Ectodermal cell (in vitro differentiated cells): ENCODE data around the gene ASIC4.

ENCODE experiments used
- H3K27ac ChIP-seq: 2 replicates; pipeline ENCODE4 v1.7.0; 2013; ENCODE audit warnings: mild to moderate bottlenecking, low read depth, low read length; ENCODE audit not compliant: insufficient read depth, poor library complexity, severe bottlenecking
- H3K27me3 ChIP-seq: 2 replicates; pipeline ENCODE4 v1.7.0; 2013; ENCODE audit warnings: mild to moderate bottlenecking, low read length; ENCODE audit not compliant: insufficient read depth, control insufficient read depth, poor library complexity, severe bottlenecking
- H3K36me3 ChIP-seq: one replicate; pipeline ENCODE4 v1.7.0; 2013; ENCODE audit warnings: low read length; ENCODE audit not compliant: control insufficient read depth, insufficient read depth
- H3K4me1 ChIP-seq: one replicate; pipeline ENCODE4 v1.7.0; 2013; ENCODE audit warnings: low read length; ENCODE audit not compliant: control insufficient read depth, insufficient read depth
- H3K4me3 ChIP-seq: 2 replicates; pipeline ENCODE4 v1.7.0; 2013; ENCODE audit warnings: low read depth, low read length, control low read depth; ENCODE audit not compliant: insufficient read depth
- H3K9me3 ChIP-seq: 2 replicates; pipeline ENCODE4 v1.7.0; 2013; ENCODE audit warnings: mild to moderate bottlenecking, low read length, moderate library complexity; ENCODE audit not compliant: control insufficient read depth
- WGBS, 2 experiments: methylation state at CpG; one replicate each; pipeline ENCODE4 v1.1.7; 2013; ENCODE audit warnings: missing lambda C conversion rate in 2 of 2; 5-methylcytosine and 5-hydroxymethylcytosine counted together

Gene ASIC4

DNA sequence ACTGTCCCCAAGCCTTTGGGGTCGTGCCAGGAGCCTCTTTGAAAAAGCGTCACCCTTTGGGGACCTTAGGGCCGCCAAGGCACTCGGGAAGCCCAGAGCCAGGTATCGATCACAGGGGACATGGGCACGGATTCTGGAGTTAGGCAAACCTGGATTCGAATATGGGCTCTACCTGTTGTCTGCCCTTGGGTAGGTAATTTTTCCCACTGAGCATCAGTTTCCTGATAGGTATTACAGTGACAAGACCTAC is 38.8 kb downstream of the ASIC4 start:
- Histone ChIP-seq H3K36me3 (no peaks in the 10 kb centered on the region), H3K27ac (no peak overlapping the region), H3K4me3 (peak overlapping the region; percentile 73), H3K4me1 (peaks cover 14% of the 10 kb centered on the region), H3K27me3 (peaks cover 39% of the 10 kb centered on the region), H3K9me3 (no peaks in the 10 kb centered on the region)
- 54% methylated on average over 7 of the region's 7 CpGs for WGBS, 2 experiments

DNA sequence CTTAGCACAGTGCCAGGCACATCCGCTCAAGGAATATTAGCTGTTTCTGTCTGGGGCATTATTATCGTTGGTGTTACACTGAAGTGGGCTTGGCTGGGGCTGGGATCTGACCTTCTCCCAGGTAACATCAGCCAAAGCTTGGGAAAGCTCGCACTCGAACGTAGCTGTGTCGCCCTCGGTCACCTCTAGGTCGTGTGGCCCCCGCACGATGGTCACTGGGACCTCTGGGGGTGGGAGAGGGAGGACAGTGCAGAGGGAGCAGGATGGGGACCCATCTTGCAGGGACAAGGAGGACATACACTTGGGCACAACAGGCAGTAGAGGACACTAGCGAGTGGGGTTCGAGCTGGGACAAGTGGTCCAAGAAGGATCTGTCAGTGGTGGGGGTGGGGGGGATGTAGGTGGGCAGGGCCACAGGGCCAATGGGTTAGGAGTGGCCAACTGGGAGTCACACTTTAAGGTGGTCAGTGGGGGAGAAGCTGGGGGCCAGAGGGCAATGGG is 39.2 kb downstream of the ASIC4 start:
- Histone ChIP-seq H3K36me3 (no peaks in the 10 kb centered on the region), H3K4me3 (no peak overlapping the region), H3K4me1 (peaks cover 14% of the 10 kb centered on the region), H3K27me3 (peaks cover 39% of the 10 kb centered on the region), H3K9me3 (no peaks in the 10 kb centered on the region), H3K27ac (no peak overlapping the region)
- WGBS, 2 experiments: 82 to 85% methylated on average over 12 of the region's 12 CpGs

DNA sequence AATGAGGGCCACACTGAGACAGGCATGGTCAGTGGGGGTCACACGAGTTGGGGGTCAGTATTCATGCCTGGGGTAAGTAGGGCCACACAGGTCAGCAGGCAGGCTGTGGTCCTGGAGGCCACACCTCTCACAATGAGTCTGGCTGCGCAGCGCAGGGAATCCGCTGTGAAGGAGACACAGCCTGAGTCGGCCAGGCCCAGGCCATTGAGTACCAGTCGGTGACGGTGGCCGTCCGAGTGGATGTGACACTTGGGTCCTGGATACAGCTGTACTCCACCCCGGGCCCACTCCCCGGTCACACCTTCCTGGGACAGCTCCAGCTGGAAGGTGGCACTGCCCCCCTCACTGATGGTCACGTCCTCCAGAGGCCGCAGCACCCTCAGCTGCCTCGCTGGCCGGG is 40.1 kb downstream of the ASIC4 start:
- Histone ChIP-seq H3K4me3 (no peak overlapping the region), H3K9me3 (no peaks in the 10 kb centered on the region), H3K4me1 (peaks cover 14% of the 10 kb centered on the region), H3K27ac (no peak overlapping the region), H3K27me3 (peaks cover 39% of the 10 kb centered on the region), H3K36me3 (no peaks in the 10 kb centered on the region)
- 90 to 92% methylated on average over 15 of the region's 15 CpGs for WGBS, 2 experiments

DNA sequence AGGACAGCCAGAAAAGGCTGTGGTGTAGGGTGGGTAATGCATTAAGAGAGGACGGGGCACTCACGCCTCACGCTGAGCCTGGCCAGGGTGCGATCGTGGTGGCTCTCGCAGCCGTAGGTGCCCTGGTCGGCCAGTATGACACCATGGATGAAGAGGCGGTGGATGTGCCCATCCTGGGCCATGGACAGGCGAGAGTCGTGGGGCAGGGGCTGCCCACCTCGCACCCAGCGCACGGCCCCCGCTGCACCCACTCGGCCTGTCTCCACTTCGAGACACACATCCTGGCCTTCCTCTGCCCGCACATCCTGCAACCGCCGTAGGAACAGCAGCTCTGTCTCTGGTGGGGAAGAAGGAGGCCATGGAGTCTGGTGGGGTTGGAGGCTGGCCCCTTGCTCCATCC is 41.7 kb downstream of the ASIC4 start:
- 95% methylated on average over 20 of the region's 20 CpGs for WGBS, 2 experiments
- Histone ChIP-seq H3K9me3 (no peaks in the 10 kb centered on the region), H3K4me3 (no peak overlapping the region), H3K27me3 (peaks cover 31% of the 10 kb centered on the region), H3K27ac (no peak overlapping the region), H3K36me3 (no peaks in the 10 kb centered on the region), H3K4me1 (peaks cover 12% of the 10 kb centered on the region)

DNA sequence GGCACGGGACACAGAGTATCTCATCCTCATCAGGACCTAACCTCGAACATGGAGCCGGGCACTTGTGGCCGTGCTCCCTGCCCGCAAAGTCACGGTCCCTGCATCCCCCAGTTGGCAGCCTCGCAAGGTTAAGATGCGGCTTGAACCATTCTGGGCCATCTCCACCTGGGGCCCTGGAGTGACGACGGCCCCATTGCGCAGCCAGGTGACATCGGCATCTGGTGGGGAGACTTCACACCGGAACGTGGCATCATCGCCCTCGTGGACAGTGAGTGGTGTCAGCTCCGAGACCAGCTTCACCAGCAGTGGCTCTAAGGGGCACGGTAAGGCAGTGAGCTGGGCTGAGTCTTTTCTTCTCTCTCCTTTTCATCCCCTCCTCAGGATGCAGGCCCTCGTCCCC is 42.1 kb downstream of the ASIC4 start:
- Histone ChIP-seq H3K4me1 (peaks cover 8% of the 10 kb centered on the region), H3K36me3 (no peaks in the 10 kb centered on the region), H3K9me3 (no peaks in the 10 kb centered on the region), H3K27ac (no peak overlapping the region), H3K27me3 (peaks cover 26% of the 10 kb centered on the region), H3K4me3 (no peak overlapping the region)
- WGBS, 2 experiments: 95% methylated on average over 19 of the region's 19 CpGs

DNA sequence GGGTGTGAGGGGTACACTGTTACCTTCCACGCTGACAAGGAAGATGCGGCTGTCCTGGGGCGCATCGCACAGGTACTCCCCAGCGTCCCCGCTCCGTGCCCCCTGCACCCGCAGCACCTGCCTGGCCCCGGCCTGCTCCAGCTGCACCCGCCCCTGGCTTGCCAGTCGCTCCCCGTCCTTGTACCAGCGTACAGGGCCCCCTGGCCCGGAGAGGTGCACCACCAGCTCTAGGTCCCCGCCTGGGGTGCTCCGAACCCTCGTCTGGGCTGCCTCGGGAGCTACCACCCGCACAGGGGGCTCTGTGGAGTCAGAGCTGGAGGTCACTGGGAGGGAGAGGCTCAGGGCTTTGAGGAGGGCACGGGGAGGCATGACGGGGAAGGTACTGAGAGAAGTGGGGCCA is 43.0 kb downstream of the ASIC4 start:
- H3K27ac ChIP-seq: no peak overlapping the region
- peaks cover 6% of the 10 kb centered on the region for H3K4me1 ChIP-seq
- 94 to 95% methylated on average over 21 of the region's 21 CpGs for WGBS, 2 experiments
- no peaks in the 10 kb centered on the region for H3K9me3 ChIP-seq
- no peak overlapping the region for H3K4me3 ChIP-seq
- no peaks in the 10 kb centered on the region for H3K36me3 ChIP-seq
- peaks cover 18% of the 10 kb centered on the region for H3K27me3 ChIP-seq

DNA sequence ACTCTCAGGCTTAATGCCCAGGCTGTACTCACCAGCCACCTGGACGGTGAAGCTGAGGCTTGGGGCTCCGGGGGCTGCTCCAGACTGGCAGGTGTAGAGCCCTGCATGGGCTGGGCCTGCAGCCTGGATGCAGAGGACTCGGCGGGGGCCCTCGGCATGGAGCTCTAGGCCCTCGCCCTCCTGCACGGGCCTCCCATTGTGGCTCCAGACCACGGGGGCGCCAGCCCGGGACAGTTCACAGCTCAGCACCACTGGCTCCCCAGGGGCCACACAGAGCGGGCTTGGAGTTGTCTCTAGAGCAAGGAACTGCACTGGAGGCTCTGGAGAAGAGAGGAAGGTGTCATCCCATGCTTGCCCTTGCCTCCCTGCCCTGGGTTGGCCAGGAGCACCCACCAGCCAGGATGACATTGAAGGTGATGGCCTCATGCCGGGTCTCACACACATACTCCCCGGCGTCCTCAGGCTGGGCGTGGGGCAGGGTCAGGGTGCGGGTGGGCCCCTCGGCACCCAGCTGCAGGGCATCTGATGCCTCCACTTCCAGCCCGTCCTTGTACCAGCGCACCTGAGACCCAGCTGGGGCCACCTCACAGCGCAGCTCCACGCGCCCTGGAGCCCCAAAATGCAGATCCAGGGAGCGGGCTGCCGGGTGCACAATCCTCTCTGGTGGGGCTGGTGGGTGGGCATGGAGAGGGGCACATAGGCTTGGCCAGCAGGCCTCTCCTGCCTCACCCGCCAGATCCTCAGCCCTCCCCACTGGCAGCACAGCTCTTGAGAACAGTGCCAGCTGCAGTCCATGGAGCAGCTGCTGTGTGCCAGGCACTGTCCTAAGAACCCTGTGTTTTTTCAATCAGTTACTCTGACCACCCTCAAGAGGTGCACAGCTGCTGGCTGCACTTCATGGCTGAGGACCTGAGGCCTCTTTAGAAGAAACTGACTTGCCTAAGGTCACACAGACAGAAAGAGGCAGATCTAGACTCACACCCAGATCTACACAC is 43.8 kb downstream of the ASIC4 start:
- Histone ChIP-seq H3K9me3 (no peaks in the 10 kb centered on the region), H3K4me1 (peaks cover 6% of the 10 kb centered on the region), H3K4me3 (no peak overlapping the region), H3K27ac (no peak overlapping the region), H3K36me3 (no peaks in the 10 kb centered on the region), H3K27me3 (peaks cover 12% of the 10 kb centered on the region)
- 94 to 95% methylated on average over 25 of the region's 25 CpGs for WGBS, 2 experiments

DNA sequence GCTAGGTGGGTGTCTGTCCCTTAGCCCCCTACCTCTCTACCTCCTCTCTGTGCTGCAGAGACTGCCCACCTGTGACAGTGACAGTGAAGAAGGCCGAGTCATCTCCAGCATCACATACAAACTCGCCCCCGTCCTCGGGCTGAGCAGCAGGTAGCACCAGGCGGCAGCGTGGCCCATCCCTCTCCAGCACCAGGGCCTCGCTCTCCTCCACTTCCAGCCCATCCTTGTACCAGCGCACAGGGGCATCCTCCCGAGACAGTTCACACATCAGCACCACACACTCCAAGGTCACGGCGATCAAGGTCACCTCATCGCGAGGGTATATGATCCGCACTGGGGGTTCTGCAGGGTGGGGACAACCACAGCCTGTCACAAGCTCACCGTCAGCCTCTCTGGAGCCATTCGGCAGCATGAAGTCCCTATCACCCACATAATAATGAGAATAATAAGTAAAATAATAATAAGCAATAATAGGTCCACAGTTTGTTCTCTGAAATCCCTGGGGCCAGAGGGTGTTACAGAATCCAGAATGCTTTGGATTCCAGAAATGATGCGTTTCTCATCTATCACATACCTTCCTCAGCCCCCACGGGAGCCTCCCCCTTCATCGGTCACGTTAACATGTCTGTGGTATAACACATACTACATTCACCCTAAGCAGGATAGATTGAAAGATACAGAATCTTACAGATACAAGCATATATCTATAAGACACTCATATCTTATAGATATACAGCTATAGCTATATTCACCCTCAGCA is 45.1 kb downstream of the ASIC4 start:
- Histone ChIP-seq H3K27ac (no peak overlapping the region), H3K9me3 (no peaks in the 10 kb centered on the region), H3K36me3 (no peaks in the 10 kb centered on the region), H3K4me3 (no peak overlapping the region), H3K27me3 (no peaks in the 10 kb centered on the region), H3K4me1 (peaks cover 6% of the 10 kb centered on the region)
- WGBS, 2 experiments: 93 to 94% methylated on average over 19 of the region's 20 CpGs

DNA sequence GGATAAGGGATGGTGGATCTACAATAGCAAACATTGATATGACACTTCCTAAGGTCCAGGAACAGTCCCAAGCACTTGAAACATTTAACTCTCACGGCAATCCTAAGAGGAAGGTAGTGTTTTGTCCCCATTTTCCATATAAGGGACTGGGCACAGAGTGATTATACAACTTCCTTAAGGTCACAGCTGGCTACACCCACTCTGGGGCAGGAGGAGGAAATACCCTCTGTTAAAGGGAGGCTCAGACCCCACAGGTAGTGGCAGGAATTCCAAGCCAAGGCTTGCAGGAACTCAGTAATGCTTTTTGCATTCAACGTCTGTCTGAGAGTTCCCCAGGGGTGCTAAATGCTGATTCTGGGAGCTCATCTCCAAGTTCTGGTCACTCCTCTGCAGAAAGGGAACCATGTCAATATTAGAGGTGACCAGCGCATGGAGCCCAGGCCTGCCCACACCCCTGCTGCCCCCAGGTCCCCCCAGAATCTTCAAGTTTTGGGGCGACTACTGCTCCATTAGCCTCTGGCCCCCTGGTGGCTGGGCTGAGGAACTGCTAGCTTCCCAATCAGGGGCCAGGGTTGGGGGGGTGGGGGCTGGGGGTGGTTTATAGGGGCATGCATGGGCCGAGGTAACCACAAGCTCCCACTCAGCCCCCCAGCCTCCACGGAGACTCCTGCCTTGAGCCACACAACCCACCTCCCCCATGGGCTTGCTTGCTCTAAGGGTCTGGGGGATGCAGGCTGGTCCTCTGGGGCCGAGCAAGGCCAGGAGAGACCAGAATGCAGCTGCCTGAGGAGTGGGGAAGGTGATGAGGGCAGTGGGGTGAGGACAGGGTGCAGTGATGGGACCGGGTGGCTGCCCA is 46.0 kb downstream of the ASIC4 start:
- WGBS, 2 experiments: 51 to 53% methylated on average over 8 of the region's 8 CpGs
- no peaks in the 10 kb centered on the region for H3K27me3 ChIP-seq
- no peak overlapping the region for H3K4me3 ChIP-seq
- H3K36me3 ChIP-seq: peaks cover 3% of the 10 kb centered on the region
- no peak overlapping the region for H3K27ac ChIP-seq
- H3K4me1 ChIP-seq: peaks cover 6% of the 10 kb centered on the region
- no peaks in the 10 kb centered on the region for H3K9me3 ChIP-seq

DNA sequence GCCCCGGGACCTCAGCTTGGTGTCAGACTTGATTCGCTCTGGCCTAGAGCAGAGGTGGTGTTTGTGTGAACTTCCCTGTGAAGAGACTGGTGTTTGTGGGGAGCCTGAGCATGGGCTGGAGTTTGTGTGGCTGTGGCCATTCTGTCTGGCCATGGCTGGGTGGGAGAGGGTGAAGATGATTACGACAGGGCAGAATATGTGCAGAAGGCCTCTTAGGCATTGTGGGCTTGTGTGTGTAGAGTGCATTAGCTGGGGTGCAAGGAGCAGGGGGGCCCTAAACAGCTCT is 46.6 kb downstream of the ASIC4 start:
- no peak overlapping the region for H3K27ac ChIP-seq
- H3K9me3 ChIP-seq: no peaks in the 10 kb centered on the region
- H3K27me3 ChIP-seq: no peaks in the 10 kb centered on the region
- peaks cover 3% of the 10 kb centered on the region for H3K36me3 ChIP-seq
- H3K4me1 ChIP-seq: peaks cover 6% of the 10 kb centered on the region
- 79% methylated on average over 3 of the region's 3 CpGs for WGBS, 2 experiments
- H3K4me3 ChIP-seq: no peak overlapping the region
